COLO668 (cell line): ENCODE data around the gene CTR9.

Experiments used
- DNase-seq: peaks from one replicate; lab custom pipeline; 2025; ENCODE audit not compliant: unreplicated experiment; lab: John Stamatoyannopoulos, UW

Gene CTR9

DNA sequence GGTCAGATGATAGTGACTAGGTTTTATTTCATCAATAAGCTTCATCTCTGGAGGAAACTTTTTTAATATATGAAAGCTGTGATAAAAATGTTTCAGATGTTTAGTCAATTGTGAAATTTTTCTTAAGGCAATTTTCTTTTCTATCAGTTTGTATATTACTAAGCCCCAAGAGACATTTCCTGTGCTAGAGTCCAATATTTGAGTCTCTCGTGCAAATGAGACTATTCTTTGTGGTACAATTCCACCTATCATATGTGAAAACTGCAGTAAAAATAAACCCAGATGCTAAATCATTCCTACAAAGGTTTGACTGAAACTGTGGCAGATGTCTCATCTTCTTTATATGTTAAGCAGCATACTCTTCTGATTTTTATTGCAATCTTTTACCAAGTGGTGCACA is 28.0 kb downstream of the CTR9 start:
- DNase-seq: no peak

- no peak for DNase-seq
Measured at GRCh38 chr11:10780040-10780439, 29.0 kb downstream of the CTR9 start.

DNA sequence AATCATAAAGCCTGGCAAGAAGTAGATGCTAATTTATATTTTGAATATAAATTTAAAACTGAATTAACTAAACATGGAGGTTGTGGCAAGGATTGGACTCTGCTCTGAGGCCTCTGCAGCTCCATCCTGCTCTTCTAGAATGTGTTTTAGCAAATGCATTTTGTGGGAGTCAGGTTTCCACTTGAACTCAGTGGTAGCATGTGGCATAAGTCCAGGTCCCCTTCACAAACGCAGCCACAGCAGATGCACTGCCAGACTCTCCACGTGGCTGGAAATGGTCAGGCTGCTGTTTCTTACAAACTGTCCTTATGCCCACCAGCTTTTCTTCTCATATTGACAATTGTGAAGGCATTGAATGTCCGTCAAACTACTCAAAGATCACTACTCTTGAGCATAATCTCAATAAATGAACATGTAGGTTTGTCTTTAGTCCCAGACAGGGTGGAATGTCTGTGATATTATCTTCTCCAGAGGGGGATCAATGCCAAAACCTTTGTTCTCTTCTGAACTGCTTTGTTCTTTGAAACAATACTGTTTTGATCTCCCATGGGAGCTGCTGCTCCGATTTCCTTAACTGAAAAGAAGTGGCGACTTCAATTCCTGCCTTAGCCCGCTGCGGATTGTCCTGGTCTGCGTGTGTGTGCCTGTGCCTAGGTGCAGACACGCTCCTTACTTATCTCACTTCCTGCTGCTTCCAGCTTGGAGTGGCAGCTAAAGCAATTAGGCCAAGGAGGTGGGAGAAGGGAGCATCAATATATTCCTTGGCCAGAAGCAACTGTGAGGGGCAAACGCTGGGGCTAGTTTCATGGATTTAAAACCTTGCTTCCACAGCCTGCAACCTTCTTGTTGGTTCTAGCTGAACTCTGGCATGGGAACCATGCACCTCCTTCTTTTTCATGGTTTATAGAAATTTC is 33.4 kb downstream of the CTR9 start:
- DNase-seq: peak; percentile 48

DNA sequence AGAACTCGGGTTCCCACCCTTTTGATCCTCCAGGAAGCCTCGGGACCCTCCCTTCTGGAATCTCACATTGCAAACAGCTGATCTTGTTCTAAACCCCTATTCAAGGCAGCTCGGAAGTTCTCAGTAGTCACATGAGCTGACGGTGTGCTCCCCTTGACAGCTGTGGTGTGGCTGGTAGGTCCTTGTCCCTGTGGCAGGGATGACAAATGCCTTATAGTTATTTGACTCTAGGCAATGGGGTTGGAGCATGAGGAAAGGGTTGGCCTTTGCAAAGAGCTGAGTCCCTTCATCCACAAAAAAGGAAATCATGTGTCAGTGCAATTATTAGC is 34.1 kb downstream of the CTR9 start:
- no peak for DNase-seq

DNA sequence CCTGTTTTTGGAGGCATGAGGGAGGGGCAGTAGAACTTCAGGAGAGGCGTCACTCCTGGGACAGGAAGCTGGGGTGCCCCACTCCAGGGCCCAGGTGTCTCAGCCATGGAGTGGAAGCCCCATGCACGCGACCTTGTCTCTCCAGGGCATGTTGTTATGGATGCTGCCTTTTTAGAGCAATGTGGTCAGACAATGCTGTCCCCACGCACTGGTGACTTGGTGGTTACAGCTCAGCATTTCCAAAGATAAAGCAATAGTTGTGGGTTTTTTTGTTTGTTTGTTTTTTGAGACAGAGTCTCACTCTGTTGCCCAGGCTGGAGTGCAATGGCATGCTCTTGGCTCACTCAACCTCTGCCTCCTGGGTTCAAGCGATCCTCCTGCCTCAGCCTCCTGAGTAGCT is 35.4 kb downstream of the CTR9 start:
- DNase-seq: no peak

DNA sequence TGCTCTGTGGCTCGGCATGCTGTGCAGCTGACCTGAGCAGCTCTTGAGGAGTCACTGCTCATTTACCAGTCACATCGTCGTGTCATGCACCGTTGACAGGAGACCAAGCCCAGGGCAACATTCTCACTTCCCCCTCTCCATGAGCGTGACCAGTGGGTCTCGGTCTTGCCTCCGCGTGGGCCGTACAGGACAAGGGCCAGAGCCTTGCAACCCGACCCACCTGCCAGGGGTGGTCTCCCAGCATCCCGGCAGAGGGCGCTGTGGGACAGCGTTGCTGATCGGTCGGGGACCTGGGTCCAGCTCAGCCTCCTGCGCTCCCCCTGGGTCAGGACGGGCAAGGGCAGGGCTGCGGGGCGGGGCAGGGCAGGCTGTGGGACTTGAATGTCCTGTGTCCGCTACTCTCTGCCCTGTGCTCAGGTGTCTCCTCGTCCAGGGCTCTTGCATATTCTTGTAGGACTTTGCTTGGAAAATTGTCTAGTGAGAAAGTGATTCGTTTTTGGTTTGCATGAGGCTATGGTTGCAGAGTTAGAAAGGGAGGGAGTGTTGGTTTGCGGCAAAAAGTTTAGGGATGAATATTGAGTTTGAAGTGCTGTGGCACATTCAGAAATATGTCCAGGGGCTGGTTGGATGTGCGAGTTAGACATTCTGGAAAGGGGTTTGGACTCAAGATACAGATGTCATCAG is 41.5 kb downstream of the CTR9 start:
- peak; percentile 87 for DNase-seq

- DNase-seq: no peak
Measured at GRCh38 chr11:10793470-10794255, 42.6 kb downstream of the CTR9 start.

GRCh38 chr11:10796191-10796590 is 45.1 kb downstream of the CTR9 start:
- DNase-seq: no peak

DNA sequence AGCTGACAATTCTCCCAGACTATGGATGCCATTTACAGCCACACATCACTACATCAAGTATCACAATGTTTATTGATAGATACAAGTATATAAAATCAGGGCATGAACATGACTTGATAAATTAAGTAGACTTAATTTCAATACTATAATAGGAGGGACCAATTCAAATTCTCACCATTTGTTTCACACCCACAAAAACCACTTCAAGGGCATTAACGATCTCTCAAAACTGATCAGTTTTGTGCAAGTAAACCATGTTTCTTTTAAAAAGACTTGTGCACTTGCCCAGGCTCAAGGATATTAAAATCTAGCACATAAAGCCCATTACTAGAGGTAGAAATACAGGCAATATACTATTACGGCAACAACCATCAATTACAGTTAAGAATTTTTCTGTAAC is 46.0 kb downstream of the CTR9 start:
- no peak for DNase-seq

DNA sequence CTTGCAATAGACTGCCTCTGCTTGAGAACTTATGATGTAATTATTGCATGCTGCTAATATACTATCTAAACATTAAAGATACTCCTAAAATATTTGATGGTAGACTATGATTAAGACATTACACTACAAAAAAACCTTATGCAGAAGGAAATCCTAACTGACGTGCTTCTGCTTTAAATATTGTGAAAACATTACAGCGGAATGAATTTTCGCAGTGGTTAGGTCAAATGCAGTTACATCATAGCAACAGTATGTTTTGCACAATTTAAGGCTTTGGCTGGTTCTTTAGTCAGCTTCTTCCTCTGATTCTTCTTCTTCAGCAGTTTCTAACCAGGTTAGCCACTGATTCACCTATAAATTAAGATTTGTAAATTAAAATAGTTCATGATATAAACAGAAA is 46.5 kb downstream of the CTR9 start:
- DNase-seq: no peak

GRCh38 chr11:10798330-10798928 is 47.4 kb downstream of the CTR9 start:
- no peak for DNase-seq

GRCh38 chr11:10800292-10800691 is 49.2 kb downstream of the CTR9 start:
- DNase-seq: no peak

GRCh38 chr11:10803676-10804075 is 52.6 kb downstream of the CTR9 start:
- no peak for DNase-seq

DNA sequence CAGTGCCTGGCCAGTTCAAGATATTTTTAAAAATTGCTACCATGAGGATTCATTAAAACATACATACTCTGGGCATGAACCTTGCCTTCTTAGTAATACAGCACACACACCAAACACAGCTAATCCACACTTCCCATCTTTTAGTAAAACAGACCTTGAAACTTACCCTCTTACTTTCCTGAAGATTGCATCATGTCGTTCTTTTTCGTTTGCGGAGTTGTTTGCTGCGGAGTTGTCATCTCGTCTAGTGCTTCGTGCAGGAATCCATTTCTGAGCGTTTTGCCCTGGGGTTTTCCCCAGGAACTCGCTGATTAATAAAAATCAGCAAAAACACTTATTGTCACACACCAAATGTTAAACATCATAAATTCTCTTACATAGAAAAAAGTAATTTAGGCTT is 54.7 kb downstream of the CTR9 start:
- no peak for DNase-seq

- DNase-seq: no peak
Measured at GRCh38 chr11:10806206-10806605, 55.2 kb downstream of the CTR9 start.

DNA sequence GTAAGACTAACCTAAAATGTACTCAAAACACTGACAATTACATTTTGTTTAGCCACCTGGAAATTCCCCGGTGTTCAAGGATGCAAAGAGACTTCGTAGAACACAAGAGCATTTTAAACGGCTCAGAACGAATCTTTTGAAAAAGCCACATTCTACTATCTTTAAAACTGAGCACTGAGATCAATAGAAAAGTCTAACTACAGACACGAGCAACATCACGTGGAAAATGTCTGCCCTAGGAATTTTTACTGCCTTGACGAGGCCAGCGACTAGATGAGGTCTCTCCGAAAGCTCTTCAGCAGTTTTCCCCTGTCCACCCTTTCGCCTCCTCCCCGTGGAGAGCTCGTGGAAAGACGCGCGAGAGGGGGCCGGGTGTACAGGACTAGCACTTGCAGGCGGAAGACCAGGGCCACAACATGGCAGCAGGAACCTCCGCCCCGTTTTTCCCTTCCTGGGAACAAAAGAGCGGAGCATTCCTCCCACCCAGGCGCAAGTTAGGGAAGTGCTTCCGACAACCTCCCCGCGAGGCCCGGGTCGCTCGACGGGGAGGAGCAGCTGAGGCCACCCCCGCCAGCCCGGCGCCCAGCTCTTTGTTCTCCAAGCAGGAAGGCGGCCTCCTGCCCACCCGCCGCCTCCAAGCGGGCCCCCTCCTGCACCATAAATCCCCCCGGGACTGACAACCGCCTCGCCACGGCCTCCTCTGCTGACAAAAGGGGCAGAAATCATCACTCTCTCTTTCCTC is 56.6 kb downstream of the CTR9 start:
- DNase-seq: peak; percentile 68

DNA sequence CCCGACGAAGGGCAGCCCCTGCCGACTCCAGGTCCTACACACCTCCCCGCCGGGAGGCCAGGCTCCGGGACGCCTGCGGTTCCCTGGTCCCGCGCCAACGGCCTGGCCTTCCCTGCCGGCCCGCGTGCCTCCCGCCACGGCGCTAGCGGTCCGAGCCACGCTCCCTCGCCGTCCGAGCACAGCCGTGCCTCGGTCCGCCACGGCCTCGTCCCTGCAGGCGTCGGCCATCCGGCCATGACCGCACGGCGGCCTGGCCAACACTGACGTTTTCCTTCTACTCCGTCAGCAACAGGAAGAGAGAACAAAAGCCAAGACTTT is 57.1 kb downstream of the CTR9 start:
- DNase-seq: no peak

GRCh38 chr11:10808553-10809372 is 57.7 kb downstream of the CTR9 start, which contains the start of gene EIF4G2:
EIF4G2 (minus strand) TSS chr11:10808926.
- DNase-seq: peak; percentile 98

DNA sequence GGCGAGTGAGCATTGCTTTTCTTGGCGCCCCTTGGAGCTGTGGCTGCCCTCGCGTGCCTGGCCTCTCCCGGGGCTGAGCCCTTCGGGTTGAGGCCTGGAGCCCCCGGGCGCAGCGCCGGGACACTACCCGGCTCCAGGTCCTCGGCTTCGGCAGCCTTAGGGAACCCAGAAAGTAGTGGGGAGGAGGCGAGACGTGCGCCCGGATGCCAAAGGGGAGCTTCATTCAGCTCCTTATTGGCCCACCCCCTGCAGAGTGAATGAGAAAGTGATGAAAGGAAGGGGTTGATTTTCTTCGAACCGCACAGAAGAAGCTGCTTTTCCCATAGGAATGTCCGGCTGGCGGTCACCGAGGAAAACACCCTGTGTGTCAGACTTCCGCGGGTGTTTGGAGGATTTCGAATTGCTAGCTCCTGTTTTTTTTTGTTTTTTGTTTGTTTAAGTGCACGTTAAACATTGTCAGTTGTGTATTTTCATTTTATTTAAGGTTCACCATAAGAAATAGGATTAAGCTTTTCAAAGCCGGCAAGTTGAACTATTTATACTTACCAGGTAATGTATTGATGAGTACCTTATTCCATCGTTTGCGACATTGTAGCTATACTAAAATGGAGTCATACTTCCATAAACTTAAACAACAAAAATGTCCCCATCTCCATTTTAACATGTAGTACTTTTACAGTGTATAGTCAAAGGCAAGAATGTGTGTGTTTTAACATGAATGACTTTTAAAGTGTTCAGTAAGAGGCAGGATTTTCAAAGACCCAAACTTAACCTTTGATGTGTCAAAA is 58.5 kb downstream of the CTR9 start:
- DNase-seq: peak; percentile 74
